NCI-H128 (cell line): ENCODE results near the gene PDCD1.
"Not testable (repeated sequence)": the region's sequence is repeated elsewhere in the genome, so short reads cannot be mapped to it uniquely, and the experiment has no call there.

ENCODE experiments used
- DNase-seq: peaks from one replicate; lab custom pipeline; 2025; ENCODE audit not compliant: unreplicated experiment; lab: John Stamatoyannopoulos, UW

The PDCD1 gene

DNA sequence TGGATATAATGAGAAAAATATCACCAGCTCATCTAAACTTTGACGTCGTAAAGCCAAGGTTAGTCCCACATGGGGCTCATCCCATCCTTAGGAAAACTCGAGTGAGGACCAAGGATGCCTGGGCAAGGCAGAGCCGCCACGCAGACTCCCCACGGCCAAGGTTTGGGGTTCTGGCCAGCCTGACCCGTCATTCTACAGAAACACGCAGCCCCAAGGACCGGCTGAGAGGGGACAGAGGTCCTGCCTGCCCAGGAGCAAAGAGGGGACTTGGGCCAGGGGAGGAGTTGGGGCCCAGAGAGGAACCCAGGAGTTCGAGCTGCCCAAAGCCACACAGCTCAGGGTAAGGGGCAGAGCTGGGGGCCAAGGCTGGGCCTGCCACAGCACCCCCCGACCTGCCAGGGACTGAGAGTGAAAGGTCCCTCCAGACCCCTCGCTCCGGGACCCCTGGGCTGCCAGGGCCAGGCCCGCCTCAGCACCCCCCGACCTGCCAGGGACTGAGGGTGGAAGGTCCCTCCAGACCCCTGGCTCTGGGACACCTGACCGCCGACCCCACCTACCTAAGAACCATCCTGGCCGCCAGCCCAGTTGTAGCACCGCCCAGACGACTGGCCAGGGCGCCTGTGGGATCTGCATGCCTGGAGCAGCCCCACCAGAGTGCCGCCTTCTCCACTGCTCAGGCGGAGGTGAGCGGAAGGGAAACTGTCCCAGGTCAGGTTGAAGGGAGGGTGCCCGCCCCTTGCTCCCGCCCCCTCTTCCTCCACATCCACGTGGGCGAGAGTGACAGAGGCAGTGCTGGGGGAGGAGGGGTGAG, at the start of gene PDCD1:
PDCD1 (minus strand) TSS at position 689 of the 811 bp plus-strand sequence; CDS start at position 633, 56 bp downstream.
- DNase-seq: no peak

DNA sequence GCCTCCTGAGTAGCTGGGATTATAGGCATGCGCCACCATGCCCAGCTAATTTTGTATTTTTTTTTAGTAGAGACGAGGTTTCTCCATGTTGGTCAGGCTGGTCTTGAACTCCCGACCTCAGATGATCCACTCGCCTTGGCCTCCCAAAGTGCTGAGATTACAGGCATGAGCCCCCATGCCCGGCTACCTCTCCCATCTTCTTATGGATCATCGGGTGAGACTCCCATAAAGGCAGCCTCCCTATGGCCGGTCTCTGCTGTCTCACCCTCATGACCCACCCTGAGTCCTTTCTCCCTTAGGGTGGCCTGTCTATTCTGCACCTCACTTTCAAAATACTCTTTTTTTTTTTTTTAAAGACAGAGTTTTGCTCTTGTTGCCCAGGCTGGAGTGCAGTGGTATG, 49.1 kb upstream of the PDCD1 start:
- DNase-seq: not testable (repeated sequence)

DNA sequence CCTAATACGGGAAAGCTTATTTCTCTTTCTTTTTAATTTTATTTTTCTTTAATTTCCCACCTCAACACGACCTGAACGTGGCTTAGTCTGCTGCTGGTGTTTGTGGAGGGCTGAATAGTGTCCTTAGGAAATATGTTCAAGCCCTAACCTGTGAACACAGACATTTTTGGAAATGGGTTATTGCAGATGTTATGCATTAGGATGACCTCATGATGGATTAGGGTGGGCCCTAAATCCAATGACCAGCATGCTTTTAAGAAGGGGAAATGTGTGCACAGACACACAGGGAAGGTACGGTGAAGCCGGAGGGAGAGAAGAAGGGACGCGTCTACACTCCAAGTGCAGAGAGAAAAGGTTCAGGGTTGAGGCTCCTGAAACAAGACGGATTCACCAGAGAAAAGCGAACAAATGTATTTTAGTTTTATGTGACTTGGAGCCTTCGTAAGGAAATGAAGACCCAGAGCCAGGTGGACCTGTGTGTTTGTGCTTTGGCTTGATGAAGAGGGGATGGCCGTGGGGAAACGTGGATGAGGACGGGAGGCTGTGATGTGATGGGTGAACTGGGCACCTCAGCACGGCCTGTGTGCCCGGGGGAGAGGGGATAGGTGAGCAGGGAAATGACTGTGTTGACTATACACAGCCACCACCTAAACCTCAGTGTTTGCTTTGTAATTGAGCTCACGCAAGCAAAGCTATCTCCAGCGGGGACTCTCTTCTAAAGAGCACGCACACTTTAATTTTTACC, 48.3 kb upstream of the PDCD1 start:
- DNase-seq: no peak

DNA sequence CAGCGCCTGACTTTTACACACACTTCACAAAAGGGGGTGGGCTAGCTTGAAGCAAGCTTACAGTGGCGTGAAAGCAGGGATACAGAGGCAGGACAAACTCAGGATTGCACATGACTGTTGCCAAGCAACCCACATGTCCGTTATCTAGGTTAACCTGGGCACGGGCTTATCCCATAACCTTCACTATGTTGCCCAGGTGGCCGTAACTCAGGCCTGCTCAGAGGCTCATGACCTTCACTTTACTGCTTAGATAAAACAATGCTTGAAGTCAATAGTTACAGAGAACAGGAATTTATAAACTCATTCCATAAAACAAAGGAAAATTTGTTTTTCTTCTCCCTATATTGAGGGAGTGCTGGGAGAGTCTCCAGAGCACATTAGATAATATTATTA, 47.7 kb upstream of the PDCD1 start:
- not testable (repeated sequence) for DNase-seq

- DNase-seq: no peak
These were observed 47.2 kb upstream of the PDCD1 start for GRCh38 chr2:241905716-241906377.

GRCh38 chr2:241904791-241905710, 46.4 kb upstream of the PDCD1 start:
- DNase-seq: no peak

DNA sequence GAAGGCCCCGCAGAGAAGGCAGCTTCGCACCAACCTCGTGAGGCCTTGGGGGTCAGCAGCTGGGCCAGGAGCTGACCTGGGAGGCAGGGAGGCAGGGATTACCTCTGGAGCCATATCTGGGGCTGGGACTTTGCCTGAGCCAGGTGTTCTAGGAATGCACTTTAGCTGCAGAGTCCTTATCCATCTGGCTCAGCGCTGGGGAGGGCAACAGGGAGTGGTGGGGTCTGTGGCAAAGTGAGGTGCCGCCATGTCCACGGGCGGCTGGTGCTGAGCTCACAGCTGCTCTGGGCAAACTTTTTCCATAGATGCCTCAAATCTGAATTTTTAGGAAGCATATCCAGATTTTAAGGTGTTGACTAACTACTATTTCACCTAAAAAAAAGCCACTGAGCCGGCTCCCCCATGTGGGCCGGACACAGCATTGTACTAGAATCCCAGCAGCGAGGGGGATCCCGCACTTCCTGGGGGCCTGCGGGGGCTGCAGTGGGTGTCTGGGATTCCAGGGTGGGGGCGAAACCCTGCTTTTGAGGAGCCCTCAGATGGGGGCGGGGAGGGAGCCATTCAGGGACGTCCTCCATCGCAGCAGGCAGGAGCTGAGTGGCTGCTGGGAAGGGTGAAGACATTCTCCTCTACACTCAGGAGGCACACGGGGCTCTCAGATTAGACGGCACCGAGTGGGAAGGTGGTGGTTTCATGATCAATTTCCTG, 45.5 kb upstream of the PDCD1 start:
- no peak for DNase-seq

DNA sequence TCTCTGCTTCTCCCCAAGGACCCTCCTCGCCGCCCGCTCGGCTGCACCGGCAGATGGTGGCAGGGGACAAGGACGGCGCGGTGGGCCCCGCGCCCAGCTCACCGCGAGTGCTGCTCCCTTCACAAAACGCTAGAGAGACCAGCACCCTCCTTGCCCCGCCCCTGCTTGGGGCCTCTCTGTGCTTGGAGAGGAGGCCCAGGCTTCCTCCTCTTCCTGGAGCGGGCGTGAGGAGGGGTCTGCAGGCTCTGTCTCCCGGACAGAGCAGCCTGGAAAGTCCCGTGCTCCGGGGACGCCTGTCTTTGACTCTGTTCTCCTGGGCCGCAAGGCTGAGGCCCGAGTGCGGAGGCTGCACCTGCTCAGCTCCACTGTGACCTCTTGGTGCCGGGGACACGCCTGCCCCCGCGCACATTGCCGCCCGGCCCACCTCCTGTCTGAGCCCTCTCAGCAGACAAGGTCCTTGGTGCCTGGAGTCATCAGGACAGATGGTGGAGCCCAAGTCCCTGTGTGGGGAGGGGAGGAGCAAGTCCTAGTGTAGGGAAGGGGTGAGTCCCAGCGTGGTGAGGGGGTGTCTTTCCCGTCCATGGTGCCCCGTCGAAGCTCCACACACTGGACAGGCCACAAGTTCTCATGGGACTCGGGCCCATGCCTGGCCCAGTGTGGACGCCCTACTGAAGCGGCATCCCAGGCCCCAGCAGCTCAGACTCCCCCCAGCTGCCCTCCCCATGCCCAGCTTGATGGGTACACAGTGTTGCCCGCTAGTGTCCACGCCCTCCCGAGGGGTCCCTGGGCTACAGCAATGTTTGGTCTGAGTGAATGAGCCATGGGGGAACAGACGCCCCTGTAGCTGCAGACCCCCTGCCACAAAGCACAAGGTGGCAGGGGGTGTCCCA, 44.7 kb upstream of the PDCD1 start:
- no peak for DNase-seq

DNA sequence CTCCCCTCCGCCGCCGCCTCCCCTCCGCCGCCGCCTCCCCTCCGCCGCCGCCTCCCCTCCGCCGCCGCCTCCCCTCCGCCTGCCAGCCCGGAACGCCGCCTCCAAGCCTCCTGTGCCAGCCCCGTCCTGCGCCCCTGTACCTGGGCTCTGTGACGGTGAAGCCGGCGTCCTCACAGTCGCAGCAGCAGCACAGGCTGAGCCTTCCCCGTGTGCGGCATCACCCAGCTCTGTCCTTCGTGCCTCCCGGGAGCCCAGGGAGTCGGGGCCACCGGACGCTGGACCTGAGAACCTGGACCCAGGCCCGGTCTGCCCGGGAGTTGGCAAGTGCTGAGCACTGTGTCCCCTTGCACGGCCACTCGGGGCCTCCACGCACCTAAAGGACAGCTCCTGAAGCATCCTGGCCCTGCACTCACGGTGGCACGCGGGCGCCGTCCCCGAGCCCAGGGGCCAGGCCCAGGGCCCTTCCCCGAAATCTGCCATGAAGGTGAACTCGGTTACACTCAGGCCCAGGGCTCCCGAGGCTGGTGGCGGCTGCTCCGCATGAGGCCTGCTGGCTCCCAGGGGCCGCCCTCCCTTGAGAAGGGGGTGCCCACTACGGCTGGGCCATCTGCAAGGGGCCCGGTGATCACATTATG, 43.8 kb upstream of the PDCD1 start:
- no peak for DNase-seq

DNA sequence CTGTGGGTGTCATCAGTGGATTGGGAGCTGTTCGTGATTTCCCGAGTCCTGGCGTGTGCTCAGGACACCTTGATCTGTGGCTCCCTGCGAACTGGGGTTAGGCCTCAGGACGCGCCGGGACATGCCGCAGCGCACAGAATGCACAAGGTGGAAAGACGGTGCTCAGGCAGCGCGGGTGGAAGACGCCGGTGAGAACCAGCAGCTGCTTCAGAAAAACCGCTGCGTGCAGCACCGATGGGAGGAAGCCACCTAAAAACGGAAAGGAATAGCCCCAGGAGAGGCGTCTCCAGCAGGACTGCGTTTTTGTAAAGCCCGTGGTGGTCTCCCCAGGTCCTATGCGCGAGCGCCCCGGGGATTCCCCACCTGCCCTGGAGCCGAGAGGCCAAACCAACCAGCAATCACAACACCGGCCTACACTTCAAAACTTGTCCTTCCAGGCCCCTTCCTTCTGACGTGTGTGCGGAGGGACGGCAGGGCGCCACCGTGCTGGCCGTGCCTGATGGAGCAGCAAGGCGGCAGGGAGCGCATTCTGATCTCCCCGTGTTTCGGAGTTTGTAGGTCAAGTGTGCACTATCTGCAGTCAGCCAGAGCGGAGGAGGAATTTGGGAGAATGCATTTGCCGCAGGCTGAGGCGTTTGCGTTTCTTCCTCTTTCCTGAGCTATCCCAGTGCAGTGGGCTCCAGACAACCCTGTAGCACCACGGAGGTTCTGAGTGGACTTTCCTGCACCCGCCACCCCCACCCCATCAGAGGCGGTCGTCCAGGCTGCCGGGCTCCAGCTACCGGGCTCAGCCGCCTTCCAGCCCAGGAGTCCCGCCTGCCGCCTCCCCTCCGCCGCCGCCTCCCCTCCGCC, 43.0 kb upstream of the PDCD1 start:
- no peak for DNase-seq

- DNase-seq: no peak
These were observed 42.3 kb upstream of the PDCD1 start for GRCh38 chr2:241901018-241901380.

- no peak for DNase-seq
These were observed 41.7 kb upstream of the PDCD1 start for GRCh38 chr2:241900251-241901017.

DNA sequence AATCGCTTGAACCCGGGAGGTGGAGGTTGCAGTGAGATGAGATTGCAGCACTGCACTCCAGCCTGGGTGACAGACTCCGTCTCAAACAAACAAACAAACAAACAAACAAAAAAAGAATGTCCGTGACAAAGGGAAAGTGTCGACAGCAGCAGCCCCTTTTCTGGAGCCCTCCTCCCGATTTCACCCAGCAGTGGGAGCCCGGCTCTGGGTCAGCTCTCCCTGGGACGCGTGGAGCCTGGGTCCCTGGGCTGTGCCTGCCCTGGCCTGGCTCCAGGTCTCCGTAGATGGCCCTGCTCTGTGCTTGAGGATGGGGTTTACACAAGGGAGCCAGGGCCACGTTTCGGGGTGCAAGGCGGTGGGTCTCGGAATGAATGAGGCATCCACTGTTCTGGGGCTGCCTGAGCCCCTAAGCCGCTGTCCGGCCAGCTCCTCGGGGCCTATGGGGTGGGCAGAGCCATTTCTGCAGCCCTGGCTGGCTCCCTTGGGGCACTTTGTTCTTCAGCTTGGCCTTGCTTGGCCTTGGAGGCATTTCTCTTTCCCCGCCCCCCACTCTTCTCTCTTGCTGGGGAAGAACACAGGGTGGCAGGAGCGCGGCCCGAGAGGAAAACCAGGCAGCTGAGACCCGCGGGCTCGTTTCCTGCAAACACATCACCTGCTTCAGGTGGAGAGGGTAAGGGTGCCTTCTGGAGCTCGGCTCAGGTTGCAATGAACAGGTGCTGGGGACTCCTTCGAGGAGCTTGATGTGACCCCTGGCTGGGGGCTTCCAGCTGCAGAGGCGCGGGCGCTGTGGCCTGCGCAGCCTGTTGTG, 40.0 kb upstream of the PDCD1 start:
- DNase-seq: peak; percentile 5

- no peak for DNase-seq
These were observed 38.7 kb upstream of the PDCD1 start for GRCh38 chr2:241897231-241897916.

DNA sequence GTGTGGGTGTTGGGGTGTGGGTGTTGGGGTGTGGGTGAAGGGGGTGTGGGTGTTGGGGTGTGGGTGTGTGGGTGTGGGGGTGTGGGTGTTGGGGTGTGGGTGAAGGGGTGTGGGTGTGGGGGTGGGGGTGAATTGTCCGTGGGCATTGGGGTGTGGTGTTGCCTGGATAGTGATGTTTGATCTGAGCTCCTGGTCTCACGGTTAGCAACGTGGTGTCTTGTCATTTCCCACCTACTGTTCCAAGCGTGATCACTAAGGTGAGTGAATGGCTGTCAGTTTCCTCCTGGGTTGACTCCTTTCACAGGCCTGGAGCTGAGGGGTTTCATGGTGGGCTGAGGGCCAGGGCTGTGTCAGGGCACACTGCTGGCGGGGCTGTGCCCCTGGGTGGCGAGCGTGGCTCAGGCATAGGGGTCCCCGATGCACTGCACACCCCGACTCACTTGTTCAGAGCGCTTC, 38.1 kb upstream of the PDCD1 start:
- DNase-seq: no peak
